ENCODE data around the gene ZSWIM4.

- TF ChIP-seq EZH2 (IDR thresholded peaks at IDR 0.05; ENCODE audit: borderline replicate concordance, low read depth, low read length, poor library complexity, severe bottlenecking), result no peak
- TF ChIP-seq CTCF (conservative IDR thresholded peaks at IDR 0.05; ENCODE audit: low read depth, low read length), result no peak
Observed at GRCh38 chr19:13843104-13843921, 48.1 kb downstream of the ZSWIM4 start.
